Measurements from ENCODE around the gene AGPS.

DNA sequence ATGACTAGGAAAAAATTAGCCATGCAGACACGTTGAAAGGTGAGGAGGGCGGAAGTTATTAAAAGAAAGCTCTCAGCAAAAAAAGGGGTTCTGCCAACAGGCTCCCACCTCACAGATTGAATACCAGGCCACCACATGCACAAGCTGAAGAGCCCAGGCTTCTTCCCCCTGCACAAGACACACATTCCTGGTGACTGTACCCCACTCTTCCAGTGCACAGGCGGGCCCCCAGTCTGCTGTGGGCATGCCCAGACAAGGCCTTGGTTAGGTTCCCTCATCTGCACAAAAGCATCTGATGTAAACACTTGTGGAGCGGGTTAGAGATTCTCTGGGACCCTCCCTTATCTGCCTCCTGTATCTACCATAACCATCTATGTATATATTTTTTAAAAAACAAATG is 81.7 kb downstream of the AGPS start:
- TF ChIP-seq CTCF (IDR thresholded peaks at IDR 0.05) = no peak
- TF ChIP-seq POLR2A (IDR thresholded peaks at IDR 0.05) = no peak
